ENCODE data around the gene KBTBD12.

Gene KBTBD12

GRCh38 chr3:127986803-127987202 lies 71.8 kb downstream of the KBTBD12 start:
- DNase-seq = no peak

- no peak for DNase-seq
These were observed 72.4 kb downstream of the KBTBD12 start for GRCh38 chr3:127987309-127987995.

- no peak for DNase-seq
These were observed 73.9 kb downstream of the KBTBD12 start for GRCh38 chr3:127988770-127989557.

GRCh38 chr3:127990051-127990450 lies 75.0 kb downstream of the KBTBD12 start:
- DNase-seq = no peak

GRCh38 chr3:127990461-127990860 lies 75.4 kb downstream of the KBTBD12 start:
- no peak for DNase-seq

- DNase-seq = no peak
These were observed 76.2 kb downstream of the KBTBD12 start for GRCh38 chr3:127991251-127991650.

GRCh38 chr3:127991681-127992080 lies 76.6 kb downstream of the KBTBD12 start:
- DNase-seq = no peak

- no peak for DNase-seq
These were observed 77.1 kb downstream of the KBTBD12 start for GRCh38 chr3:127992127-127992526.

- no peak for DNase-seq
These were observed 79.0 kb downstream of the KBTBD12 start for GRCh38 chr3:127994011-127994410.

GRCh38 chr3:127997016-127997415 lies 82.0 kb downstream of the KBTBD12 start:
- no peak for DNase-seq

- no peak for DNase-seq
These were observed 82.9 kb downstream of the KBTBD12 start for GRCh38 chr3:127997961-127998360.

GRCh38 chr3:127998596-127998995 lies 83.6 kb downstream of the KBTBD12 start:
- DNase-seq = no peak

GRCh38 chr3:127999509-128000106 lies 84.6 kb downstream of the KBTBD12 start:
- no peak for DNase-seq

- DNase-seq = no peak
These were observed 86.5 kb downstream of the KBTBD12 start for GRCh38 chr3:128001576-128001975.

- no peak for DNase-seq
These were observed 89.6 kb downstream of the KBTBD12 start for GRCh38 chr3:128004661-128005060.

- DNase-seq = no peak
These were observed 91.3 kb downstream of the KBTBD12 start for GRCh38 chr3:128006061-128007032.

- DNase-seq = no peak
These were observed 92.0 kb downstream of the KBTBD12 start for GRCh38 chr3:128007033-128007424.

- DNase-seq = no peak
These were observed 95.2 kb downstream of the KBTBD12 start for GRCh38 chr3:128009952-128010846.

- DNase-seq = no peak
These were observed 96.1 kb downstream of the KBTBD12 start for GRCh38 chr3:128011140-128011539.

GRCh38 chr3:128012050-128012449 lies 97.0 kb downstream of the KBTBD12 start:
- no peak for DNase-seq

GRCh38 chr3:128014548-128014947 lies 99.5 kb downstream of the KBTBD12 start:
- DNase-seq = no peak

- no peak for DNase-seq
These were observed 101.5 kb downstream of the KBTBD12 start for GRCh38 chr3:128016502-128016901.
